Right cardiac atrium (tissue), 5 donors: ENCODE measurements around the gene CELF3. TPM values are rescaled to one million over a fixed set of nuclear protein-coding genes. Genes with fewer than 3 reads are reported as not detected.

Source experiments
- ATAC-seq, 2 donors: fragments of 200-7000 bp; cut with Tn5 transposase; one replicate each; pipeline versions ENCODE4 v1.8.0 to v1.9.1; 2020; ENCODE audit warnings: moderate library complexity in 2 of 2, mild to moderate bottlenecking in 1 of 2
- DNase-seq, 3 donors: peaks; one replicate each; pipeline ENCODE4 v3.0.0-alpha.2; 2020
- H3K27ac ChIP-seq: one replicate; pipeline ENCODE4 v1.5.1; 2013; ENCODE audit warnings: mild to moderate bottlenecking, low read length, control low read depth, moderate library complexity
- H3K27me3 ChIP-seq: one replicate; pipeline ENCODE4 v1.6.1; 2013; ENCODE audit not compliant: control insufficient read depth, insufficient read depth
- H3K4me1 ChIP-seq: one replicate; pipeline ENCODE4 v1.6.1; 2013; ENCODE audit warnings: low read length; ENCODE audit not compliant: control insufficient read depth, insufficient read depth
- H3K4me3 ChIP-seq: one replicate; pipeline ENCODE4 v1.5.1; 2013; ENCODE audit warnings: low read length, control low read depth
- H3K9me3 ChIP-seq: one replicate; pipeline ENCODE4 v1.6.1; 2013; ENCODE audit warnings: low read length; ENCODE audit not compliant: control insufficient read depth
- WGBS: extraction: QIAGEN DNeasy Blood & Tissue Kit; methylation state at CpG from one replicate; pipeline ENCODE4 v1.1.7; 2013; 5-methylcytosine and 5-hydroxymethylcytosine counted together
- intact Hi-C, 4 donors: fragments of 100-400 bp; cut with DNase I; formaldehyde crosslinking; loops; one replicate each; pipeline versions ENCODE4 v1.11.0 to v1.14.0; 2022 to 2023
- polyA plus RNA-seq: library from polyadenylated mRNA; stranded (reverse); fragments of 200-250 nt; gene quantifications from one replicate; pipeline ENCODE4 v1.2.3, GENCODE V29; 2013
- total RNA-seq, 4 donors: library from RNA; stranded (reverse); fragmentation: NEBNext Ultra II Directional; extraction: Animal tissue kit (Norgen Biotek cat#: 25700); gene quantifications; one replicate each; pipeline ENCODE4 v1.2.1, GENCODE V29; 2021
- donor health status: healthy with polysubstance abuse.
- donor health status: DM: no; HTN: yes; CAD: no.
- donor health status: DM: no; HTN: no; CAD: no.
- donor health status: DM: no; HTN: yes; CAD: no; lungs with severe emphysema.
- donor health status: DM: yes; HTN: yes; CAD: no.

CELF3 gene
- total and polyA plus RNA-seq, 5 donors, result 0.18 to 0.19 TPM; not detected in 3

DNA sequence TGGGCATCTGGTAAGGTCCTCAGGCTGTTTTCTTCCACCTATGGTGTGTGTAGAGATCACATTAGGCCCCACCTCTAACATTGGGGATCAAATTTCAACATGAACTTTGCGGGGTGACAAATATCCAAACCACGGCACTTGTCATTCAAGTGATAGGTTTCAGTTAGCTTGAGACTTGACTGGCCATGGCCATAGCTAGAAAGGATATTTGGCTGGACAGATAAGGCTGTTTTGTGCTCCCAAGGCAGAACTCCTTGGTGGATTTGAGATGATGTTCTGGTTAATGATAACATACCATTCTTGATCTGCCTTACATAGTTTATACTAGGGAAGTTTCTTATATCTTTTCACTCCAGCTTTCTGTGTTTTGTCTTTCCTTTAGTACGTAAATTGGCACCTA, 48.5 kb downstream of the CELF3 start:
- WGBS, result 84% methylated on average over 3 of the region's 3 CpGs
- H3K4me1 ChIP-seq, result no peaks in the 10 kb centered on the region
- intact Hi-C loops, result loop anchor here in 1 of 4 donors (10.0 kb wide), 1 partner anchor 63 kb away; no protein-coding TSS in a partner anchor
- H3K9me3 ChIP-seq, result no peaks in the 10 kb centered on the region
- ATAC-seq, result no peak
- H3K27ac ChIP-seq, result no peak overlapping the region
- no peaks in the 10 kb centered on the region for H3K27me3 ChIP-seq
- no peak overlapping the region for H3K4me3 ChIP-seq
- no peak for DNase-seq

DNA sequence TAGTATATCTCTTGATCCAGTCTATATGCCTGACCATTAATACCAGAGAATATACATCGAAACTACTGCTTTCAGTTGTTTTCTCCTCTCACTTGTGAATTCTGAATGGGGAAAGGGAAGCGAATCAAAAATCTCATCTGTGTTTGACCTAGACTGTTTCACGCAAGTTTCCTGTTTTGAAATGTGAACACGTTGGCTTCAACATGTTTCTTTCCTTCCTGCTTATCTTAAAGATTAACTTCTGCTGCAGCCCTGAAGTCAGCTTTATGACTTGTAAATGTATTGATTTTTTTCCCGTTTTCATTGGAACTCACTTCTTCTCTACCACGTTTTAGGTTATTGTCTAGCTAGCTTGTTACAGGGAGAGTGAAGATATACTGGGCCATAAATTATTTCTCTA, 54.9 kb downstream of the CELF3 start:
- intact Hi-C loops, result loop anchor here in 1 of 4 donors (10.0 kb wide), 1 partner anchor 57 kb away; no protein-coding TSS in a partner anchor
- Histone ChIP-seq H3K4me1 (no peaks in the 10 kb centered on the region), H3K27me3 (no peaks in the 10 kb centered on the region), H3K4me3 (no peak overlapping the region), H3K27ac (no peak overlapping the region), H3K9me3 (no peaks in the 10 kb centered on the region)
- 65% methylated on average over 6 of the region's 6 CpGs for WGBS
- ATAC-seq (no peak), DNase-seq (no peak)

DNA sequence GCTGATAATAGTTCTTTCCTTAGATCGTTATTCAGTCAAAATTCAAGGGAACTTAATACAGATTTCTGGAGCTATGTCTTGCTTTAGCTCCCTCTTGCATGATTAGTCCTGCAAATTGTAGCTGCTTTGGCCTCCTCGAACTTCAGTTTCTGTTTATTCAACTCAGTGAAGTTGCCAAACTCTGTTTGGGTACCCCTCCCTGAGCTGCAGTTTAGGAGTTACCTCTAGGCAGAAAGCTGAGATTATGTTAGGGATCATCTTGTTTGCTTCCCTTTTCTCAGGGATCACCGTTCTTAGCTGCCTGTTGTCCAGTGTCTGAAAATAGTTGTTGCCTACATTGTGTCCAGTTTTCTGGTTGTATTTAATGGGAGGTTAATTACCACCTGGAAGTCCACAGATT, 61.2 kb downstream of the CELF3 start:
- WGBS, result 72% methylated on average over 3 of the region's 3 CpGs
- H3K4me1 ChIP-seq, result no peaks in the 10 kb centered on the region
- no peaks in the 10 kb centered on the region for H3K9me3 ChIP-seq
- intact Hi-C loops, result no loop called here
- DNase-seq, result no peak
- H3K27ac ChIP-seq, result no peak overlapping the region
- no peak overlapping the region for H3K4me3 ChIP-seq
- ATAC-seq, result no peak
- H3K27me3 ChIP-seq, result no peaks in the 10 kb centered on the region

DNA sequence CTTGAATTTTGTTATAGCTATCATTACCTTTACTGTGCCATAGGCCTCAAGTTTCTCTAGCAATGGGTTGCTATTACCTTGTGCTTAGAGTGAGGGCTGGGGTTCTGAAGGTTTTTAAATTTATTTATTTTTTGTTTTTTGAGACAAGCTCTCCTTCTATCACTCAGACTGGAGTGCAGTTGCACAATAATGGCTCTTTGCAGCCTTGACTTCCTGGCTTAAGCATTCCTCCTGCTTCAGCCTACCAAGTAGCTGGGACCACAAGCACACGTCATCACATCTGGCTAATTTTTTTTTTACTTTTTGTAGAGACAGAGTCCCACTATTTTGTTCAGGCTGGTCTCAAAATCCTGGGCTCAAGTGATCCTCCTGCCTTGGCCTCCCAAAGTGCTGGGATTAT, 63.2 kb downstream of the CELF3 start:
- ATAC-seq (no peak), DNase-seq (no peak)
- intact Hi-C loops, result no loop called here
- H3K4me1 ChIP-seq, result no peaks in the 10 kb centered on the region
- 80% methylated on average over 1 of the region's 1 CpG for WGBS
- no peak overlapping the region for H3K4me3 ChIP-seq
- H3K27ac ChIP-seq, result no peak overlapping the region
- no peaks in the 10 kb centered on the region for H3K27me3 ChIP-seq
- H3K9me3 ChIP-seq, result no peaks in the 10 kb centered on the region

Other genes with a start within 250 kb of the CELF3 start
- under 1 TPM; 0.32 to 0.77 (median 0.62) TPM for gene CGN, start 205.4 kb downstream of the CELF3 start, total RNA-seq
- 0.18 TPM for gene CGN, start 205.4 kb downstream of the CELF3 start, polyA plus RNA-seq
- 1 to 10 TPM; 3.5 to 5.4 (median 4.5) TPM for gene TUFT1, start 176.5 kb downstream of the CELF3 start, total RNA-seq
- gene TUFT1, start 176.5 kb downstream of the CELF3 start, polyA plus RNA-seq, result 3.5 TPM
- gene SNX27, start 104.8 kb downstream of the CELF3 start, total RNA-seq, result 10 to 100 TPM; 34.1 to 36.5 (median 35.5) TPM
- 13.7 TPM for gene SNX27, start 104.8 kb downstream of the CELF3 start, polyA plus RNA-seq
- gene RIIAD1, start 4.7 kb upstream of the CELF3 start, total RNA-seq, result 10 to 100 TPM in 1 of 4 donors, 1 to 10 TPM in 3; 6.0 to 19.3 (median 7.7) TPM
- 11.8 TPM for gene RIIAD1, start 4.7 kb upstream of the CELF3 start, polyA plus RNA-seq
- 10 to 100 TPM; 36.7 to 51.8 (median 41.0) TPM for gene MRPL9, start 46.7 kb upstream of the CELF3 start, total RNA-seq
- 40.0 TPM for gene MRPL9, start 46.7 kb upstream of the CELF3 start, polyA plus RNA-seq
- gene TDRKH, start 73.7 kb upstream of the CELF3 start, total RNA-seq, result 1 to 10 TPM; 4.2 to 7.5 (median 6.0) TPM
- gene TDRKH, start 73.7 kb upstream of the CELF3 start, polyA plus RNA-seq, result 3.4 TPM
- under 1 TPM in 3 of 4 donors, not detected in 1; 0.28 to 0.37 (median 0.32) TPM for gene LINGO4, start 88.6 kb upstream of the CELF3 start, total RNA-seq
- gene LINGO4, start 88.6 kb upstream of the CELF3 start, polyA plus RNA-seq, result 0.09 TPM
- gene RORC, start 115.0 kb upstream of the CELF3 start, total RNA-seq, result 1 to 10 TPM; 1.3 to 8.2 (median 5.0) TPM
- gene RORC, start 115.0 kb upstream of the CELF3 start, polyA plus RNA-seq, result 3.0 TPM
- gene C2CD4D, start 123.0 kb upstream of the CELF3 start, total RNA-seq, result under 1 TPM in 3 of 4 donors, not detected in 1; 0.11 to 0.21 (median 0.17) TPM
- 0.05 TPM for gene C2CD4D, start 123.0 kb upstream of the CELF3 start, polyA plus RNA-seq
- gene THEM5, start 136.9 kb upstream of the CELF3 start, total RNA-seq, result under 1 TPM in 3 of 4 donors, not detected in 1; 0.24 to 0.53 (median 0.42) TPM
- 0.11 TPM for gene THEM5, start 136.9 kb upstream of the CELF3 start, polyA plus RNA-seq
- 10 to 100 TPM; 18.8 to 19.5 (median 19.0) TPM for gene THEM4, start 192.7 kb upstream of the CELF3 start, total RNA-seq
- 27.2 TPM for gene THEM4, start 192.7 kb upstream of the CELF3 start, polyA plus RNA-seq